ENCODE measurements around the gene APOA5. TPM values are rescaled to one million over a fixed set of nuclear protein-coding genes. Genes with fewer than 3 reads are reported as not detected.

APOA5 gene
- total RNA-seq, 1 experiment from 2014 or later, result not detected

- no peaks in the 10 kb centered on the region for H4K20me1 ChIP-seq (ENCODE audit: low read length)
- H3K9me2 ChIP-seq (replicated peaks; ENCODE audit: low read length), result no peaks in the 10 kb centered on the region
- H3K4me3 ChIP-seq (ENCODE audit: low read length), result no peak overlapping the region
- intact Hi-C loops (cut with micrococcal nuclease), result no loop called here
- no peaks in the 10 kb centered on the region for H3K79me2 ChIP-seq (ENCODE audit: low read length)
- CTCF ChIA-PET, result interaction anchor here (0.6 kb wide), 1 partner anchor 41 kb away, joined by 4 read pairs; no protein-coding TSS in a partner anchor
- H3K36me3 ChIP-seq (ENCODE audit: low read depth, low read length), result no peaks in the 10 kb centered on the region
- no peak for DNase-seq
- no peak overlapping the region for H3K27ac ChIP-seq (ENCODE audit: low read length)
- no peak overlapping the region for H2AFZ ChIP-seq (ENCODE audit: low read length)
- no TSS peak for BruUV-seq (replicated peaks)
- TF ChIP-seq EZH2phosphoT487 (IDR thresholded peaks at IDR 0.05; ENCODE audit: borderline replicate concordance, low read length) (no peak), EZH2 (IDR thresholded peaks at IDR 0.05; ENCODE audit: low read length, unreplicated experiment) (no peak), CTCF (conservative IDR thresholded peaks at IDR 0.05; ENCODE audit: low read depth, low read length) (no peak)
- no peak overlapping the region for H3K9ac ChIP-seq (ENCODE audit: low read length)
- H3F3A ChIP-seq (ENCODE audit: low read length, unreplicated experiment), result no peaks in the 10 kb centered on the region
- H3K4me2 ChIP-seq (ENCODE audit: low read length), result no peak overlapping the region
- no peaks in the 10 kb centered on the region for H3K9me3 ChIP-seq (ENCODE audit: low read length)
- no peak for ATAC-seq
- POLR2A ChIA-PET (ENCODE audit: unreplicated experiment), result no interaction called here
- H3K27me3 ChIP-seq (ENCODE audit: low read length), result no peaks in the 10 kb centered on the region
- no peaks in the 10 kb centered on the region for H3K4me1 ChIP-seq (ENCODE audit: insufficient read depth, low read length)
These were observed 37.2 kb upstream of the APOA5 start for GRCh38 chr11:116828632-116829524.

- BruUV-seq (replicated peaks), result no TSS peak
- POLR2A ChIA-PET (ENCODE audit: unreplicated experiment), result no interaction called here
These were observed 35.8 kb upstream of the APOA5 start for GRCh38 chr11:116827461-116827860.

More at GRCh38 chr11:116827461-116827860, 35.8 kb upstream of the APOA5 start:
- Histone ChIP-seq H3K36me3 (ENCODE audit: low read depth, low read length) (no peaks in the 10 kb centered on the region), H2AFZ (ENCODE audit: low read length) (no peak overlapping the region), H3K9ac (ENCODE audit: low read length) (no peak overlapping the region), H3K4me1 (ENCODE audit: insufficient read depth, low read length) (no peaks in the 10 kb centered on the region), H3K9me3 (ENCODE audit: low read length) (no peaks in the 10 kb centered on the region), H3K4me2 (ENCODE audit: low read length) (no peak overlapping the region), H3K79me2 (ENCODE audit: low read length) (no peaks in the 10 kb centered on the region), H3K4me3 (ENCODE audit: low read length) (no peak overlapping the region), H3K27me3 (ENCODE audit: low read length) (no peaks in the 10 kb centered on the region), H3F3A (ENCODE audit: low read length, unreplicated experiment) (no peaks in the 10 kb centered on the region), H4K20me1 (ENCODE audit: low read length) (no peaks in the 10 kb centered on the region), H3K27ac (ENCODE audit: low read length) (no peak overlapping the region), H3K9me2 (replicated peaks; ENCODE audit: low read length) (no peaks in the 10 kb centered on the region)
- intact Hi-C loops (cut with micrococcal nuclease), result no loop called here
- DNase-seq, result no peak
- ATAC-seq, result no peak
- TF ChIP-seq CTCF (conservative IDR thresholded peaks at IDR 0.05; ENCODE audit: low read depth, low read length), result no peak
- no peak for TF ChIP-seq EZH2 (IDR thresholded peaks at IDR 0.05; ENCODE audit: low read length, unreplicated experiment)
- TF ChIP-seq EZH2phosphoT487 (IDR thresholded peaks at IDR 0.05; ENCODE audit: borderline replicate concordance, low read length), result no peak
- CTCF ChIA-PET, result no interaction called here

Measured in PC-3 (cell line).